ENCODE data around the gene PAN3. TPM values are rescaled to one million over a fixed set of nuclear protein-coding genes. Genes with fewer than 3 reads are reported as not detected.

Gene PAN3
- total RNA-seq, 1 experiment from 2014 or later: 32.9 TPM

DNA sequence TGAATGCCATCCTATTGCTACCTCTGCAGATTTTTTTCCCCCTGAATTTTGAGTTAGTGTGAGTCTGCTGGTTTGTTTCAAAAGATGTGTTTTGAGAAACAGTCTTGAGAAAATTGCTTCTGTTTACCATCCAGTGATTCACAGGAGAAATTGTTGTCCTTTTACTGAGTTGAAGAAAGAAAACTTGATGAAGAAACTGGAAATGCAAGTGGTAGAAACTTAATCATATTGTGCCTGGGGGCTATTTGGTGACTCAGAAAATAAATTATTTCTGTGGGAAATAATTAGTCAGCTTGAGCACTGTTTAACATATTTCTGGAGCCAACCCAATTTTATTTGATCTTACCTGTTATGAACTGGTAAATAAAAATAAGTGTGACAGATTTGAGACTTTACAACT, 35.4 kb downstream of the PAN3 start:
- no peak for TF ChIP-seq CTCF (IDR thresholded peaks at IDR 0.05; ENCODE audit: unreplicated experiment)
- ChIA-PET CTCF (interaction anchor here (0.8 kb wide), 1 partner anchor 918 kb away, joined by 3 read pairs; no protein-coding TSS in a partner anchor), POLR2A (interaction anchor here (0.7 to 0.9 kb wide), 2 partner anchors 34 to 900 kb away, joined by 3 read pairs; no protein-coding TSS in a partner anchor)
- no peaks in the 10 kb centered on the region for H3K27me3 Mint-ChIP-seq (ENCODE audit: insufficient read depth, unreplicated experiment)
- intact Hi-C loops (cut with micrococcal nuclease): no loop called here
- H3K36me3 Mint-ChIP-seq (ENCODE audit: insufficient read depth, unreplicated experiment): peaks cover 29% of the 10 kb centered on the region
- H3K4me1 Mint-ChIP-seq (ENCODE audit: insufficient read depth, unreplicated experiment): peaks cover 19% of the 10 kb centered on the region
- BruUV-seq (replicated peaks): no TSS peak
- H3K9me3 Mint-ChIP-seq (ENCODE audit: unreplicated experiment): no peaks in the 10 kb centered on the region
- H3K27ac Mint-ChIP-seq (ENCODE audit: low read depth, unreplicated experiment): peak overlapping the region; percentile 62
- peak; percentile 61 for DNase-seq (ENCODE audit: unreplicated experiment)
- no peak overlapping the region for H3K4me3 Mint-ChIP-seq (ENCODE audit: unreplicated experiment)

GRCh38 chr13:28177327-28177726, 39.0 kb downstream of the PAN3 start:
- intact Hi-C loops (cut with micrococcal nuclease): no loop called here
- POLR2A ChIA-PET: no interaction called here
- Mint-ChIP-seq H3K27me3 (ENCODE audit: insufficient read depth, unreplicated experiment) (no peaks in the 10 kb centered on the region), H3K4me1 (ENCODE audit: insufficient read depth, unreplicated experiment) (peaks cover 24% of the 10 kb centered on the region), H3K9me3 (ENCODE audit: unreplicated experiment) (no peaks in the 10 kb centered on the region), H3K27ac (ENCODE audit: low read depth, unreplicated experiment) (no peak overlapping the region), H3K4me3 (ENCODE audit: unreplicated experiment) (no peak overlapping the region), H3K36me3 (ENCODE audit: insufficient read depth, unreplicated experiment) (peaks cover 29% of the 10 kb centered on the region)
- CTCF ChIA-PET: no interaction called here
- no peak for TF ChIP-seq CTCF (IDR thresholded peaks at IDR 0.05; ENCODE audit: unreplicated experiment)
- BruUV-seq (replicated peaks): no TSS peak
- no peak for DNase-seq (ENCODE audit: unreplicated experiment)

GRCh38 chr13:28177877-28178276, 39.5 kb downstream of the PAN3 start:
- BruUV-seq (replicated peaks): no TSS peak
- ChIA-PET POLR2A (no interaction called here), CTCF (no interaction called here)
- no peak for DNase-seq (ENCODE audit: unreplicated experiment)
- Mint-ChIP-seq H3K9me3 (ENCODE audit: unreplicated experiment) (no peaks in the 10 kb centered on the region), H3K36me3 (ENCODE audit: insufficient read depth, unreplicated experiment) (peaks cover 29% of the 10 kb centered on the region), H3K4me1 (ENCODE audit: insufficient read depth, unreplicated experiment) (peaks cover 22% of the 10 kb centered on the region), H3K27me3 (ENCODE audit: insufficient read depth, unreplicated experiment) (no peaks in the 10 kb centered on the region), H3K4me3 (ENCODE audit: unreplicated experiment) (no peak overlapping the region), H3K27ac (ENCODE audit: low read depth, unreplicated experiment) (no peak overlapping the region)
- intact Hi-C loops (cut with micrococcal nuclease): no loop called here
- no peak for TF ChIP-seq CTCF (IDR thresholded peaks at IDR 0.05; ENCODE audit: unreplicated experiment)

DNA sequence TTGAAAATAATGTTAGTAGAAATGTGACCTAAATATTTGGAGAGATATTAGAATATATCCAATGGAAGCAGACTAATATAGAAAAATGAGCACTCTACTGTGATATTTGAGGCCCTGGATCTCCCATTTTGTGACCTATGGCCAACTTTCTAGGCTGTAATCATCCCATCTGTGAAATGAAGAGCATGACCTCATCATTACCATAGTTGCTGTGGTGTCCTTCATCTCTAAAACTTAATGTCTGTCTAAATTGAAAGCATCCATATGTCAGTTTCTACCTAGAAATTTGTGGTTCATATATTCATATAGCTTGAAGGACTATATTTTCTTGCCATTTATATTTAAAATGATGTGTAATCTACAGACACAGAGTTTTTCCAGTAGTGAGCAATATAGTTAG, 41.6 kb downstream of the PAN3 start:
- Mint-ChIP-seq H3K4me3 (ENCODE audit: unreplicated experiment) (no peak overlapping the region), H3K27me3 (ENCODE audit: insufficient read depth, unreplicated experiment) (no peaks in the 10 kb centered on the region), H3K36me3 (ENCODE audit: insufficient read depth, unreplicated experiment) (peaks cover 30% of the 10 kb centered on the region), H3K27ac (ENCODE audit: low read depth, unreplicated experiment) (no peak overlapping the region), H3K4me1 (ENCODE audit: insufficient read depth, unreplicated experiment) (peaks cover 10% of the 10 kb centered on the region), H3K9me3 (ENCODE audit: unreplicated experiment) (no peaks in the 10 kb centered on the region)
- intact Hi-C loops (cut with micrococcal nuclease): no loop called here
- no peak for TF ChIP-seq CTCF (IDR thresholded peaks at IDR 0.05; ENCODE audit: unreplicated experiment)
- ChIA-PET CTCF (interaction anchor here (0.6 kb wide), 1 partner anchor 9 kb away, joined by 3 read pairs; no protein-coding TSS in a partner anchor), POLR2A (interaction anchor here (0.6 to 1.6 kb wide), 5 partner anchors 10 to 43 kb away, joined by 3 to 5 read pairs (median 4); no protein-coding TSS in a partner anchor)
- no peak for DNase-seq (ENCODE audit: unreplicated experiment)
- BruUV-seq (replicated peaks): no TSS peak

Measured in MCF 10A (cell line).